HepG2 (cell line): ENCODE results near the gene ZACN. TPM values are rescaled to one million over a fixed set of nuclear protein-coding genes. Genes with fewer than 3 reads are reported as not detected.
A peak's percentile ranks its signal among the peaks of the same experiment; 100 is the strongest.
"Not testable (repeated sequence)": the region's sequence is repeated elsewhere in the genome, so short reads cannot be mapped to it uniquely, and the experiment has no call there.

ENCODE experiments used
- ATAC-seq: fragments of 200-7000 bp; cut with Tn5 transposase; 3 replicates; pipeline ENCODE4 v1.9.1; 2020; ENCODE audit warnings: mild to moderate bottlenecking, moderate library complexity
- BruUV-seq: library from RNA; stranded (reverse); fragments of 400-500 nt; replicated peaks from 2 replicates; lab custom pipeline; 2021; lab: Mats Ljungman, UMichigan
- CTCF ChIA-PET: fragments of 300-600 bp; formaldehyde crosslinking; extraction: SDS; loops from one replicate; lab custom pipeline; 2021; ENCODE audit warnings: low total read pairs, inconsistent platforms, low intra/inter-chr PET ratio; lab: Yijun Ruan, JAX
- POLR2A ChIA-PET: fragments of 350-600 bp; sonication (Branson Sonifier 250); formaldehyde crosslinking; loops from one replicate; lab custom pipeline; 2020; ENCODE audit warnings: antibody characterized with exemption, inconsistent platforms; lab: Yijun Ruan, JAX
- DNase-seq: peaks from one replicate; pipeline ENCODE4 v3.0.0-alpha.2; 2015; ENCODE audit warnings: low spot score
- FAIRE-seq: peaks from 3 replicates; lab custom pipeline; 2011; peaks lifted over from hg19 to GRCh38; lab: Jason Lieb, UNC
- H2AFZ ChIP-seq: one replicate; pipeline ENCODE4 v1.6.1; 2011; ENCODE audit warnings: low read length, inconsistent platforms
- H3K27ac ChIP-seq: fragments of 300-600 bp; 3 replicates; pipeline ENCODE4 v1.8.0; 2011; ENCODE audit warnings: mixed run types, mild to moderate bottlenecking, mixed read lengths, low read length, inconsistent platforms; ENCODE audit not compliant: insufficient read depth; ENCODE audit errors: extremely low read length
- H3K27me3 ChIP-seq, 2 experiments: fragments of 200-600 bp in 1 of 2; 2 replicates in 1 of 2; 3 replicates in 1 of 2; pipeline versions ENCODE4 v1.6.0 to v1.8.0; 2011; ENCODE audit warnings: low read length in 2 of 2, mild to moderate bottlenecking in 2 of 2, moderate library complexity in 2 of 2, inconsistent platforms in 1 of 2; ENCODE audit not compliant: insufficient read depth in 2 of 2, control insufficient read depth in 1 of 2
- H3K36me3 ChIP-seq, 2 experiments: fragments of 200-600 bp in 1 of 2; replicated peaks in 1 of 2; 2 replicates in 1 of 2; 3 replicates in 1 of 2; pipeline versions ENCODE4 v1.5.1 to v1.8.0; 2011; ENCODE audit warnings: low read length in 2 of 2, inconsistent platforms in 1 of 2; ENCODE audit not compliant: insufficient read depth in 2 of 2, control insufficient read depth in 1 of 2
- H3K4me1 ChIP-seq: 2 replicates; pipeline ENCODE4 v1.5.1; 2012; ENCODE audit warnings: low read length, inconsistent platforms; ENCODE audit not compliant: insufficient read depth
- H3K4me2 ChIP-seq: 2 replicates; pipeline ENCODE4 v1.6.0; 2011; ENCODE audit warnings: low read depth, low read length, inconsistent platforms
- H3K4me3 ChIP-seq, 3 experiments: fragments of 200-600 bp in 1 of 3; sonication (generic), shearing (Covaris generic) in 1 of 3; replicated peaks in 1 of 3; 2 replicates each; pipeline ENCODE4 v1.5.1; 2011 to 2016; ENCODE audit warnings: low read length in 3 of 3, inconsistent platforms in 2 of 3, low read depth in 2 of 3, mild to moderate bottlenecking in 2 of 3, control low read depth in 1 of 3, mixed read lengths in 1 of 3; ENCODE audit not compliant: insufficient read depth in 1 of 3
- H3K79me2 ChIP-seq: one replicate; pipeline ENCODE4 v1.6.1; 2011; ENCODE audit warnings: low read length, inconsistent platforms; ENCODE audit not compliant: insufficient read depth
- H3K9ac ChIP-seq: 2 replicates; pipeline ENCODE4 v1.6.0; 2011; ENCODE audit warnings: mild to moderate bottlenecking, low read depth, low read length, inconsistent platforms; ENCODE audit not compliant: insufficient read depth
- H3K9me3 ChIP-seq: 2 replicates; pipeline ENCODE4 v1.5.1; 2012; ENCODE audit warnings: mild to moderate bottlenecking, low read length
- H4K20me1 ChIP-seq: 2 replicates; pipeline ENCODE4 v1.6.0; 2011; ENCODE audit warnings: inconsistent platforms, mild to moderate bottlenecking, low read length, moderate library complexity; ENCODE audit not compliant: insufficient read depth
- AGO1 ChIP-seq: fragments of 200-400 bp; formaldehyde crosslinking; IDR thresholded peaks from 2 replicates; pipeline ENCODE4 v1.6.1; 2017; ENCODE audit warnings: mild to moderate bottlenecking, low read depth, low read length, moderate library complexity; ENCODE audit not compliant: poor library complexity, severe bottlenecking
- ATF7 ChIP-seq, 2 experiments: fragments of 450-650 bp in 1 of 2; sonication (generic) in 1 of 2; formaldehyde crosslinking in 1 of 2; IDR thresholded peaks; 2 replicates each; pipeline versions ENCODE4 v1.4.0 to v1.6.1; 2016 to 2020; ENCODE audit warnings: antibody characterized with exemption in 1 of 2, mild to moderate bottlenecking in 1 of 2, missing genetic modification reagents in 1 of 2
- CEBPB ChIP-seq: IDR thresholded peaks from 2 replicates; pipeline ENCODE4 v1.6.1; 2011; ENCODE audit warnings: low read depth, low read length, improper control_type of control experiment, borderline replicate concordance
- CEBPG ChIP-seq: IDR thresholded peaks from 2 replicates; pipeline ENCODE4 v1.6.1; 2016
- XRCC5 ChIP-seq: fragments of 200-400 bp; formaldehyde crosslinking; optimal IDR thresholded peaks from 2 replicates; pipeline ENCODE3; 2017; ENCODE audit warnings: mild to moderate bottlenecking, low read length
- WGBS: methylation state at CpG from one replicate; pipeline ENCODE4 v1.1.6; 2017; ENCODE audit warnings: low lambda C conversion rate; 5-methylcytosine and 5-hydroxymethylcytosine counted together
- in situ Hi-C: cut with HindIII; loops from 2 replicates; pipeline ENCODE4 v1.10.0; 2017; ENCODE audit warnings: low pct_unique_long_range_greater_than_20kb; ENCODE audit not compliant: extremely low pct_ligation_motif_present
- intact Hi-C: fragments of 100-400 bp; cut with micrococcal nuclease; formaldehyde crosslinking; loops from one replicate; pipeline ENCODE4 v1.10.0; 2022; ENCODE audit not compliant: unreplicated experiment
- polyA plus RNA-seq, 8 experiments: library from polyadenylated mRNA; depleted of rRNA in 3 of 8; stranded (reverse) in 7 of 8; unstranded in 1 of 8; fragments of >200 nt; fragmentation: Illumina TruSeq in 4 of 8; extraction: Trizol in 4 of 8; gene quantifications; 2 replicates each; pipeline versions ENCODE4 v1.2.1 to v1.2.3, GENCODE V29; 2011 to 2016; ENCODE audit warnings: low read depth in 4 of 8, missing spikeins in 1 of 8, mixed read lengths in 1 of 8; ENCODE audit not compliant: insufficient read depth in 1 of 8
- total RNA-seq, 5 experiments: library from RNA; depleted of rRNA; stranded (reverse); fragments of >200 nt; fragmentation: Illumina TruSeq; extraction: Trizol; gene quantifications; 2 replicates each; pipeline ENCODE4 v1.2.3, GENCODE V29; 2016; ENCODE audit warnings: low read depth in 1 of 5
- TF ChIP-seq, protein P1 (sequence below): sonication (generic); formaldehyde crosslinking; IDR thresholded peaks from 2 replicates; pipeline ENCODE4 v1.4.0; 2020; ENCODE audit warnings: missing genetic modification reagents, borderline replicate concordance
- TF ChIP-seq, protein P2 (sequence below): sonication (generic); formaldehyde crosslinking; IDR thresholded peaks from 2 replicates; pipeline ENCODE4 v1.4.0; 2020; ENCODE audit warnings: mild to moderate bottlenecking, missing genetic modification reagents, borderline replicate concordance

Gene ZACN
- total and polyA plus RNA-seq, 2 of the 13 experiments (the other 11 are each of a cell fraction or from before 2014, with no cell fraction given) = 0.11 to 0.15 TPM

DNA sequence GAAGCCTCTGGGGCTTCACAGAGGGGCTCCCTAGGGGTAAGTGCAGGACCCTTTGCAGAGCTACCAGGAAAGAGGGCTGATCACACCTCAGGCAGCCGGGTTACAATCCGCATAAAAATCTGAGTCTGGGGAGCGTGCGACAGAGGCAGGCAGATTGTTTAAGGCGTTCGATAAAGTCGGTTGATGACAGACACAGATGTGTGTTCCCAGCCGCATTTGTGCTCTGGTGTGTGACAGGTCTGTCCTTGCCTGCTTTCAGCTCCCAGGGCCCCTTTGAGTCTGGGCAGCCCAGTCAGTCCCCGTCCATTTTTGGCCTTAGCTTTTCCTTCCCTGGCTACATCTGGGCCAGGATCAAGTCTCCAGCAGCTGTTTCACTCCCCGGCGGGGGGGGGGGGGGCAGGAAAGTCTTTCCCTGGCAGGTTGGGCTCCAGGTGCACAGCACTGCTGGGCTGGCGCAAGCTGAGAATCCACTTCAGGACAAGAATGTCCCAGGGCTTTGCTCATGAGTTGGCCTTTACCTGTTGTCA, 1.3 kb upstream of the ZACN start:
- POLR2A ChIA-PET = interaction anchor here (1.0 to 1.2 kb wide), 2 partner anchors 45 to 298 kb away, joined by 3 to 5 read pairs; a partner anchor contains a TSS
- no peak for ATAC-seq

DNA sequence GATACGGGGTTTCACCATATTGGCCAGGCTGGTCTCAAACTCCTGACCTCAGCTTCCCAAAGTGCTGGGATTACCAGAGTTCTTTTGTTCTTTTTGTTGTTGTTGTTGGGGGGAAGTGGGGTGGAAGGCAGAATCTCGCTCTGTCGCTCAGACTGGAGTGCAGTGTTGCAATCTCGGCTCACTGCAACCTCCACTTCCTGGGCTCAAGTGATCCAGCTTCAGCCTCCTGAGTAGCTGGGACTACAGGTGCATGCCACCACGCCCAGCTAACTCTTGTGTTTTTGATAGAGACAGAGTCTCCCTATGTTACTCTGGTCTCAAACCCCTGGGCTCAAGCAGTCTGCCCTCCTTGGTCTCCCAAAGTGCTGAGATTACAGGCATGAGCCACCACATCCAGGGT, 612 bp upstream of the ZACN start:
- H3K4me1 ChIP-seq = peaks cover 36% of the 10 kb centered on the region
- POLR2A ChIA-PET = interaction anchor here (1.0 kb wide), 1 partner anchor 46 kb away, joined by 5 read pairs; no protein-coding TSS in a partner anchor
- BruUV-seq; H3K4me3 ChIP-seq; H3K36me3 ChIP-seq; H2AFZ ChIP-seq; DNase-seq; H3K9ac ChIP-seq; ATAC-seq; in situ Hi-C loops; H3K4me2 ChIP-seq; H3K9me3 ChIP-seq; H4K20me1 ChIP-seq; H3K79me2 ChIP-seq; FAIRE-seq; H3K27ac ChIP-seq; CTCF ChIA-PET; TF ChIP-seq ATF7 (IDR thresholded peaks at IDR 0.05): not testable (repeated sequence)
- H3K27me3 ChIP-seq = peaks cover 24 to 57% of the 10 kb centered on the region in 2 experiments; a peak in 4 of 5 replicates
- WGBS = 6% methylated on average over 5 of the region's 5 CpGs
- intact Hi-C loops = loop anchor here (2.0 kb wide), 1 partner anchor 24 kb away; the partner anchor contains the start of gene EXOC7
- TF ChIP-seq CEBPG (peak; percentile 56; the same call in 1 of the 2 replicates), CEBPB (peak; percentile 75), ATF7 (CRISPR knock-in tag; IDR thresholded peaks at IDR 0.05) (peak; percentile 20; the same call in 1 of the 2 replicates)
- TF ChIP-seq, protein P1, sequence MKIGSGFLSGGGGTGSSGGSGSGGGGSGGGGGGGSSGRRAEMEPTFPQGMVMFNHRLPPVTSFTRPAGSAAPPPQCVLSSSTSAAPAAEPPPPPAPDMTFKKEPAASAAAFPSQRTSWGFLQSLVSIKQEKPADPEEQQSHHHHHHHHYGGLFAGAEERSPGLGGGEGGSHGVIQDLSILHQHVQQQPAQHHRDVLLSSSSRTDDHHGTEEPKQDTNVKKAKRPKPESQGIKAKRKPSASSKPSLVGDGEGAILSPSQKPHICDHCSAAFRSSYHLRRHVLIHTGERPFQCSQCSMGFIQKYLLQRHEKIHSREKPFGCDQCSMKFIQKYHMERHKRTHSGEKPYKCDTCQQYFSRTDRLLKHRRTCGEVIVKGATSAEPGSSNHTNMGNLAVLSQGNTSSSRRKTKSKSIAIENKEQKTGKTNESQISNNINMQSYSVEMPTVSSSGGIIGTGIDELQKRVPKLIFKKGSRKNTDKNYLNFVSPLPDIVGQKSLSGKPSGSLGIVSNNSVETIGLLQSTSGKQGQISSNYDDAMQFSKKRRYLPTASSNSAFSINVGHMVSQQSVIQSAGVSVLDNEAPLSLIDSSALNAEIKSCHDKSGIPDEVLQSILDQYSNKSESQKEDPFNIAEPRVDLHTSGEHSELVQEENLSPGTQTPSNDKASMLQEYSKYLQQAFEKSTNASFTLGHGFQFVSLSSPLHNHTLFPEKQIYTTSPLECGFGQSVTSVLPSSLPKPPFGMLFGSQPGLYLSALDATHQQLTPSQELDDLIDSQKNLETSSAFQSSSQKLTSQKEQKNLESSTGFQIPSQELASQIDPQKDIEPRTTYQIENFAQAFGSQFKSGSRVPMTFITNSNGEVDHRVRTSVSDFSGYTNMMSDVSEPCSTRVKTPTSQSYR (CRISPR knock-in tag) = 0 out of 2 replicates have a peak, but pooled peaks have one; percentile 6
- TF ChIP-seq, protein P2, sequence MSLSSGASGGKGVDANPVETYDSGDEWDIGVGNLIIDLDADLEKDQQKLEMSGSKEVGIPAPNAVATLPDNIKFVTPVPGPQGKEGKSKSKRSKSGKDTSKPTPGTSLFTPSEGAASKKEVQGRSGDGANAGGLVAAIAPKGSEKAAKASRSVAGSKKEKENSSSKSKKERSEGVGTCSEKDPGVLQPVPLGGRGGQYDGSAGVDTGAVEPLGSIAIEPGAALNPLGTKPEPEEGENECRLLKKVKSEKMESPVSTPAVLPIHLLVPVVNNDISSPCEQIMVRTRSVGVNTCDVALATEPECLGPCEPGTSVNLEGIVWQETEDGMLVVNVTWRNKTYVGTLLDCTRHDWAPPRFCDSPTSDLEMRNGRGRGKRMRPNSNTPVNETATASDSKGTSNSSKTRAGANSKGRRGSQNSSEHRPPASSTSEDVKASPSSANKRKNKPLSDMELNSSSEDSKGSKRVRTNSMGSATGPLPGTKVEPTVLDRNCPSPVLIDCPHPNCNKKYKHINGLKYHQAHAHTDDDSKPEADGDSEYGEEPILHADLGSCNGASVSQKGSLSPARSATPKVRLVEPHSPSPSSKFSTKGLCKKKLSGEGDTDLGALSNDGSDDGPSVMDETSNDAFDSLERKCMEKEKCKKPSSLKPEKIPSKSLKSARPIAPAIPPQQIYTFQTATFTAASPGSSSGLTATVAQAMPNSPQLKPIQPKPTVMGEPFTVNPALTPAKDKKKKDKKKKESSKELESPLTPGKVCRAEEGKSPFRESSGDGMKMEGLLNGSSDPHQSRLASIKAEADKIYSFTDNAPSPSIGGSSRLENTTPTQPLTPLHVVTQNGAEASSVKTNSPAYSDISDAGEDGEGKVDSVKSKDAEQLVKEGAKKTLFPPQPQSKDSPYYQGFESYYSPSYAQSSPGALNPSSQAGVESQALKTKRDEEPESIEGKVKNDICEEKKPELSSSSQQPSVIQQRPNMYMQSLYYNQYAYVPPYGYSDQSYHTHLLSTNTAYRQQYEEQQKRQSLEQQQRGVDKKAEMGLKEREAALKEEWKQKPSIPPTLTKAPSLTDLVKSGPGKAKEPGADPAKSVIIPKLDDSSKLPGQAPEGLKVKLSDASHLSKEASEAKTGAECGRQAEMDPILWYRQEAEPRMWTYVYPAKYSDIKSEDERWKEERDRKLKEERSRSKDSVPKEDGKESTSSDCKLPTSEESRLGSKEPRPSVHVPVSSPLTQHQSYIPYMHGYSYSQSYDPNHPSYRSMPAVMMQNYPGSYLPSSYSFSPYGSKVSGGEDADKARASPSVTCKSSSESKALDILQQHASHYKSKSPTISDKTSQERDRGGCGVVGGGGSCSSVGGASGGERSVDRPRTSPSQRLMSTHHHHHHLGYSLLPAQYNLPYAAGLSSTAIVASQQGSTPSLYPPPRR (CRISPR knock-in tag) = 0 out of 2 replicates have a peak, but pooled peaks have one; percentile 19

More for the DNA sequence above, 1.3 kb upstream of the ZACN start:
- in situ Hi-C loops (no loop called here), intact Hi-C loops (loop anchor here (2.0 kb wide), 1 partner anchor 25 kb away; the partner anchor contains the start of gene EXOC7)
- peaks cover 0 to 2% of the 10 kb centered on the region in 2 experiments; a peak in 1 of 5 replicates for H3K36me3 ChIP-seq
- H3K4me3 ChIP-seq = no peak overlapping the region
- FAIRE-seq = no peak
- BruUV-seq = no TSS peak
- H3K9me3 ChIP-seq = no peaks in the 10 kb centered on the region
- no peak overlapping the region for H2AFZ ChIP-seq
- no peak overlapping the region for H3K27ac ChIP-seq
- CTCF ChIA-PET = no interaction called here
- H3K4me1 ChIP-seq = peaks cover 43% of the 10 kb centered on the region
- no peak overlapping the region for H3K4me2 ChIP-seq
- TF ChIP-seq AGO1 (peak; percentile 46), XRCC5 (no peak)
- no peak overlapping the region for H3K9ac ChIP-seq
- H4K20me1 ChIP-seq = 0 out of 2 replicates have a peak, but pooled peaks cover 8% of the 10 kb centered on the region
- DNase-seq = no peak
- peaks cover 24 to 57% of the 10 kb centered on the region in 2 experiments; a peak in 4 of 5 replicates for H3K27me3 ChIP-seq
- H3K79me2 ChIP-seq = no peaks in the 10 kb centered on the region
- WGBS = 52% methylated on average over 12 of the region's 12 CpGs
